Esophagus muscularis mucosa (tissue), 3 donors: ENCODE data around the gene CEP95.

Experiments
- POLR2A ChIP-seq: fragments of 450-650 bp; IDR thresholded peaks from one replicate; pipeline ENCODE4 v1.6.1; 2017; ENCODE audit warnings: antibody characterized with exemption, moderate library complexity, mild to moderate bottlenecking, low read depth
- POLR2AphosphoS5 ChIP-seq, 2 donors: sonication (generic); formaldehyde crosslinking; IDR thresholded peaks; one replicate each; pipeline ENCODE4 v1.6.1; 2017; ENCODE audit warnings: antibody characterized with exemption in 2 of 2
- TF ChIP-seq, protein P1 (sequence below), 3 experiments: fragments of 200-600 bp in 2 of 3; fragments of 450-650 bp in 1 of 3; sonication (generic) in 2 of 3; IDR thresholded peaks; one replicate each; pipeline ENCODE4 v1.5.1; 2017 to 2019; ENCODE audit warnings: antibody characterized with exemption in 3 of 3, mild to moderate bottlenecking in 2 of 3, moderate library complexity in 1 of 3

GRCh38 chr17:64536913-64537312 is 30.1 kb downstream of the CEP95 start:
- TF ChIP-seq, protein P1, sequence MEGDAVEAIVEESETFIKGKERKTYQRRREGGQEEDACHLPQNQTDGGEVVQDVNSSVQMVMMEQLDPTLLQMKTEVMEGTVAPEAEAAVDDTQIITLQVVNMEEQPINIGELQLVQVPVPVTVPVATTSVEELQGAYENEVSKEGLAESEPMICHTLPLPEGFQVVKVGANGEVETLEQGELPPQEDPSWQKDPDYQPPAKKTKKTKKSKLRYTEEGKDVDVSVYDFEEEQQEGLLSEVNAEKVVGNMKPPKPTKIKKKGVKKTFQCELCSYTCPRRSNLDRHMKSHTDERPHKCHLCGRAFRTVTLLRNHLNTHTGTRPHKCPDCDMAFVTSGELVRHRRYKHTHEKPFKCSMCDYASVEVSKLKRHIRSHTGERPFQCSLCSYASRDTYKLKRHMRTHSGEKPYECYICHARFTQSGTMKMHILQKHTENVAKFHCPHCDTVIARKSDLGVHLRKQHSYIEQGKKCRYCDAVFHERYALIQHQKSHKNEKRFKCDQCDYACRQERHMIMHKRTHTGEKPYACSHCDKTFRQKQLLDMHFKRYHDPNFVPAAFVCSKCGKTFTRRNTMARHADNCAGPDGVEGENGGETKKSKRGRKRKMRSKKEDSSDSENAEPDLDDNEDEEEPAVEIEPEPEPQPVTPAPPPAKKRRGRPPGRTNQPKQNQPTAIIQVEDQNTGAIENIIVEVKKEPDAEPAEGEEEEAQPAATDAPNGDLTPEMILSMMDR (IDR thresholded peaks at IDR 0.05) = no peak
- no peak for TF ChIP-seq POLR2AphosphoS5 (IDR thresholded peaks at IDR 0.05)
- no peak for TF ChIP-seq POLR2A
